SK-N-SH (cell line): Measurements from ENCODE around the gene MAP2K4. TPM values are rescaled to one million over a fixed set of nuclear protein-coding genes. Genes with fewer than 3 reads are reported as not detected.

Experiments
- CTCF ChIA-PET: fragments of 300-600, 350-600 bp; formaldehyde crosslinking; extraction: SDS; loops from one replicate; lab custom pipeline; 2021; lab: Yijun Ruan, JAX
- POLR2A ChIA-PET: fragments of 350-600 bp; sonication (Branson Sonifier 250); formaldehyde crosslinking; extraction: SDS; loops from one replicate; lab custom pipeline; 2020; ENCODE audit warnings: antibody characterized with exemption, inconsistent platforms; lab: Yijun Ruan, JAX
- DNase-seq: peaks from one replicate; pipeline ENCODE4 v3.0.0; 2012
- H2AFZ ChIP-seq: fragments of 200-600 bp; sonication (generic); 2 replicates; pipeline ENCODE4 v1.8.1; 2016; ENCODE audit warnings: antibody characterized with exemption, mild to moderate bottlenecking, low read depth
- H3F3A ChIP-seq: fragments of 200-600 bp; sonication (generic); replicated peaks from 2 replicates; pipeline ENCODE3; 2016; ENCODE audit warnings: antibody characterized with exemption, mild to moderate bottlenecking; ENCODE audit not compliant: insufficient read depth
- H3K27ac ChIP-seq, 2 experiments: fragments of 200-500 bp in 1 of 2; fragments of 200-600 bp in 1 of 2; sonication (Bioruptor generic) in 1 of 2; sonication (generic), shearing (Covaris generic) in 1 of 2; 2 replicates each; pipeline versions ENCODE4 v1.5.1 to v1.6.1; 2014 to 2016; ENCODE audit warnings: low read depth in 2 of 2, inconsistent platforms in 1 of 2, low read length in 1 of 2, mild to moderate bottlenecking in 1 of 2, mixed read lengths in 1 of 2
- H3K27me3 ChIP-seq: fragments of 200-600 bp; sonication (generic), shearing (Covaris generic); 2 replicates; pipeline ENCODE4 v1.6.1; 2016; ENCODE audit warnings: mixed run types; ENCODE audit not compliant: insufficient read depth
- H3K36me3 ChIP-seq, 2 experiments: fragments of 200-500 bp in 1 of 2; fragments of 200-600 bp in 1 of 2; sonication (Bioruptor generic) in 1 of 2; sonication (generic) in 1 of 2; replicated peaks in 1 of 2; 2 replicates each; pipeline versions ENCODE3 to v1.5.1; 2014 to 2016; ENCODE audit warnings: low read length in 1 of 2, mild to moderate bottlenecking in 1 of 2; ENCODE audit not compliant: insufficient read depth in 2 of 2, control insufficient read depth in 1 of 2
- H3K4me1 ChIP-seq, 2 experiments: fragments of 200-500 bp in 1 of 2; fragments of 200-600 bp in 1 of 2; sonication (Bioruptor generic) in 1 of 2; sonication (generic), shearing (Covaris generic) in 1 of 2; 2 replicates each; pipeline versions ENCODE4 v1.5.1 to v1.6.1; 2014 to 2016; ENCODE audit warnings: low read depth in 1 of 2, low read length in 1 of 2, mixed run types in 1 of 2; ENCODE audit not compliant: insufficient read depth in 2 of 2, control insufficient read depth in 1 of 2
- H3K4me2 ChIP-seq: fragments of 200-600 bp; sonication (generic), shearing (Covaris generic); 2 replicates; pipeline ENCODE4 v1.6.1; 2017; ENCODE audit warnings: mixed run types
- H3K4me3 ChIP-seq, 2 experiments: fragments of 200-500 bp in 1 of 2; fragments of 200-600 bp in 1 of 2; sonication (Bioruptor generic) in 1 of 2; sonication (generic), shearing (Covaris generic) in 1 of 2; 2 replicates each; pipeline versions ENCODE4 v1.5.1 to v1.8.1; 2014 to 2016; ENCODE audit warnings: low read depth in 2 of 2, inconsistent platforms in 1 of 2, low read length in 1 of 2, mild to moderate bottlenecking in 1 of 2, mixed read lengths in 1 of 2, moderate library complexity in 1 of 2
- H3K79me2 ChIP-seq: fragments of 200-600 bp; sonication (generic); 2 replicates; pipeline ENCODE4 v1.8.1; 2017; ENCODE audit warnings: mild to moderate bottlenecking; ENCODE audit not compliant: insufficient read depth
- H3K9ac ChIP-seq: fragments of 200-600 bp; sonication (generic); 2 replicates; pipeline ENCODE4 v1.6.1; 2017; ENCODE audit warnings: mixed run types
- H3K9me2 ChIP-seq: fragments of 200-600 bp; sonication (generic); 2 replicates; pipeline ENCODE4 v1.6.1; 2017; ENCODE audit warnings: mixed run types
- H3K9me3 ChIP-seq: fragments of 200-600 bp; sonication (generic); 2 replicates; pipeline ENCODE4 v1.6.1; 2017; ENCODE audit warnings: mixed run types, mild to moderate bottlenecking, moderate library complexity
- H4K20me1 ChIP-seq: fragments of 200-600 bp; sonication (generic); 2 replicates; pipeline ENCODE4 v1.6.1; 2017; ENCODE audit warnings: mild to moderate bottlenecking, mixed run types; ENCODE audit not compliant: insufficient read depth
- CHD2 ChIP-seq: fragments of 150-350 bp; IDR thresholded peaks from 2 replicates; pipeline ENCODE4 v1.6.1; 2018; ENCODE audit warnings: low read length; ENCODE audit not compliant: partially characterized antibody
- ELF1 ChIP-seq: IDR thresholded peaks from 2 replicates; pipeline ENCODE4 v1.4.0; 2012
- EP300 ChIP-seq, 2 experiments: IDR thresholded peaks; 2 replicates each; pipeline versions ENCODE4 v1.4.0 to v1.6.1; 2012; ENCODE audit warnings: borderline replicate concordance in 1 of 2, low read depth in 1 of 2, low read length in 1 of 2
- FOXJ3 ChIP-seq: sonication (generic); formaldehyde crosslinking; IDR thresholded peaks from 2 replicates; pipeline ENCODE4 v1.5.1; 2020; ENCODE audit warnings: mild to moderate bottlenecking, missing genetic modification reagents
- GABPA ChIP-seq: IDR thresholded peaks from 2 replicates; pipeline ENCODE4 v1.4.0; 2012; ENCODE audit warnings: low read depth, mild to moderate bottlenecking
- MEF2A ChIP-seq: IDR thresholded peaks from 2 replicates; pipeline ENCODE4 v1.4.0; 2012; ENCODE audit warnings: low read depth, borderline replicate concordance
- MXI1 ChIP-seq: IDR thresholded peaks from 2 replicates; pipeline ENCODE4 v1.6.1; 2012; ENCODE audit warnings: mild to moderate bottlenecking, low read depth, low read length, improper control_type of control experiment
- NFIC ChIP-seq: IDR thresholded peaks from 2 replicates; pipeline ENCODE4 v1.4.0; 2012; ENCODE audit warnings: borderline replicate concordance
- RAD21 ChIP-seq: IDR thresholded peaks from 2 replicates; pipeline ENCODE4 v1.6.1; 2012; ENCODE audit warnings: mild to moderate bottlenecking, low read length
- RCOR1 ChIP-seq: fragments of 150-350 bp; IDR thresholded peaks from 2 replicates; pipeline ENCODE4 v1.6.1; 2017; ENCODE audit warnings: antibody characterized with exemption, low read length
- RFX5 ChIP-seq: IDR thresholded peaks from 2 replicates; pipeline ENCODE4 v1.6.1; 2012; ENCODE audit warnings: mild to moderate bottlenecking, improper control_type of control experiment, low read length
- RXRA ChIP-seq: IDR thresholded peaks from 2 replicates; pipeline ENCODE4 v1.4.0; 2012; ENCODE audit warnings: low read depth, mild to moderate bottlenecking, borderline replicate concordance
- SMC3 ChIP-seq: IDR thresholded peaks from 2 replicates; pipeline ENCODE4 v1.6.1; 2012; ENCODE audit warnings: low read depth, low read length, improper control_type of control experiment
- TEAD4 ChIP-seq: IDR thresholded peaks from 2 replicates; pipeline ENCODE4 v1.4.0; 2012; ENCODE audit warnings: mild to moderate bottlenecking, borderline replicate concordance; ENCODE audit not compliant: insufficient read depth
- WGBS: methylation state at CpG from one replicate; pipeline ENCODE4 v1.1.6; 2017; ENCODE audit warnings: low lambda C conversion rate; 5-methylcytosine and 5-hydroxymethylcytosine counted together
- polyA plus RNA-seq, 3 experiments: library from polyadenylated mRNA; depleted of rRNA; stranded (reverse); fragments of >200 nt; gene quantifications; 2 replicates each; pipeline ENCODE4 v1.2.3, GENCODE V29; 2012
- TF ChIP-seq, protein P1 (sequence below): fragments of 200-600 bp; sonication (generic); IDR thresholded peaks from 2 replicates; pipeline ENCODE4 v1.6.1; 2017; ENCODE audit warnings: antibody characterized with exemption, mild to moderate bottlenecking, moderate library complexity
- TF ChIP-seq, protein P2 (sequence below): IDR thresholded peaks from 2 replicates; pipeline ENCODE4 v1.4.0; 2012; ENCODE audit warnings: low read depth, borderline replicate concordance
- TF ChIP-seq, protein P3 (sequence below): IDR thresholded peaks from 2 replicates; pipeline ENCODE4 v1.4.0; 2012; ENCODE audit warnings: low read depth, borderline replicate concordance
- TF ChIP-seq, protein P4 (sequence below): IDR thresholded peaks from 2 replicates; pipeline ENCODE4 v1.4.0; 2012; ENCODE audit warnings: low read depth

Gene MAP2K4
- polyA plus RNA-seq, 1 of the 3 experiments (the other 2 are of a cell fraction): 10.6 TPM

DNA sequence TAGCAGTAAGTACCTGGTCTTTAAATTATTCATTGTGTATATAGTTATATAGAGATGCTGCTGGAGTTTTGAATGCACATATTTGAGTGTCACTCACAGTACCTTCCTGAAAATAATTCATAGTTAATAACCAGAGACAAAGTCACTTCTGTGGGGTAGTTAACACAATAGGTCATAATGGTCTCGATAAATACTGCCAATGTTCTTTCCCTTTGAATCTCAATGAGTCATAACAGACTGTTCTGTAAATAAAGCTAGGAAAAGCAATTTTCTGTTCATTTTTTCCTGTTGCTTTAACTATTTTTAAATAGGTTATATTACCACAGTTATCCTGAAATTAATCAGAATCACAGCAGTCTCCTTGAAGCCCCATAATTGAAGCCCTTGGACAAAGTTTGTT, 87.2 kb downstream of the MAP2K4 start:
- 69% methylated on average over 1 of the region's 1 CpG for WGBS
- Histone ChIP-seq H3K36me3 (peaks cover 17 to 26% of the 10 kb centered on the region in 2 experiments), H3K9me2 (peaks cover 4% of the 10 kb centered on the region; the same call in 1 of the 2 replicates)
- TF ChIP-seq FOXJ3 (CRISPR knock-in tag): no peak
- no peak for TF ChIP-seq RFX5
- no peak for TF ChIP-seq EP300 (IDR thresholded peaks at IDR 0.05; ENCODE audit: borderline replicate concordance in 1 of 2, low read depth in 1 of 2, low read length in 1 of 2)
- no peak for TF ChIP-seq RAD21
- no peak for TF ChIP-seq RCOR1
- no peak for TF ChIP-seq ELF1
- no peak for TF ChIP-seq CHD2
- TF ChIP-seq, protein P1, sequence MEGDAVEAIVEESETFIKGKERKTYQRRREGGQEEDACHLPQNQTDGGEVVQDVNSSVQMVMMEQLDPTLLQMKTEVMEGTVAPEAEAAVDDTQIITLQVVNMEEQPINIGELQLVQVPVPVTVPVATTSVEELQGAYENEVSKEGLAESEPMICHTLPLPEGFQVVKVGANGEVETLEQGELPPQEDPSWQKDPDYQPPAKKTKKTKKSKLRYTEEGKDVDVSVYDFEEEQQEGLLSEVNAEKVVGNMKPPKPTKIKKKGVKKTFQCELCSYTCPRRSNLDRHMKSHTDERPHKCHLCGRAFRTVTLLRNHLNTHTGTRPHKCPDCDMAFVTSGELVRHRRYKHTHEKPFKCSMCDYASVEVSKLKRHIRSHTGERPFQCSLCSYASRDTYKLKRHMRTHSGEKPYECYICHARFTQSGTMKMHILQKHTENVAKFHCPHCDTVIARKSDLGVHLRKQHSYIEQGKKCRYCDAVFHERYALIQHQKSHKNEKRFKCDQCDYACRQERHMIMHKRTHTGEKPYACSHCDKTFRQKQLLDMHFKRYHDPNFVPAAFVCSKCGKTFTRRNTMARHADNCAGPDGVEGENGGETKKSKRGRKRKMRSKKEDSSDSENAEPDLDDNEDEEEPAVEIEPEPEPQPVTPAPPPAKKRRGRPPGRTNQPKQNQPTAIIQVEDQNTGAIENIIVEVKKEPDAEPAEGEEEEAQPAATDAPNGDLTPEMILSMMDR: no peak
- TF ChIP-seq SMC3: no peak
- TF ChIP-seq, protein P2, sequence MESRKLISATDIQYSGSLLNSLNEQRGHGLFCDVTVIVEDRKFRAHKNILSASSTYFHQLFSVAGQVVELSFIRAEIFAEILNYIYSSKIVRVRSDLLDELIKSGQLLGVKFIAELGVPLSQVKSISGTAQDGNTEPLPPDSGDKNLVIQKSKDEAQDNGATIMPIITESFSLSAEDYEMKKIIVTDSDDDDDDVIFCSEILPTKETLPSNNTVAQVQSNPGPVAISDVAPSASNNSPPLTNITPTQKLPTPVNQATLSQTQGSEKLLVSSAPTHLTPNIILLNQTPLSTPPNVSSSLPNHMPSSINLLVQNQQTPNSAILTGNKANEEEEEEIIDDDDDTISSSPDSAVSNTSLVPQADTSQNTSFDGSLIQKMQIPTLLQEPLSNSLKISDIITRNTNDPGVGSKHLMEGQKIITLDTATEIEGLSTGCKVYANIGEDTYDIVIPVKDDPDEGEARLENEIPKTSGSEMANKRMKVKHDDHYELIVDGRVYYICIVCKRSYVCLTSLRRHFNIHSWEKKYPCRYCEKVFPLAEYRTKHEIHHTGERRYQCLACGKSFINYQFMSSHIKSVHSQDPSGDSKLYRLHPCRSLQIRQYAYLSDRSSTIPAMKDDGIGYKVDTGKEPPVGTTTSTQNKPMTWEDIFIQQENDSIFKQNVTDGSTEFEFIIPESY: no peak
- no peak for TF ChIP-seq NFIC
- TF ChIP-seq MXI1: no peak
- TF ChIP-seq, protein P3, sequence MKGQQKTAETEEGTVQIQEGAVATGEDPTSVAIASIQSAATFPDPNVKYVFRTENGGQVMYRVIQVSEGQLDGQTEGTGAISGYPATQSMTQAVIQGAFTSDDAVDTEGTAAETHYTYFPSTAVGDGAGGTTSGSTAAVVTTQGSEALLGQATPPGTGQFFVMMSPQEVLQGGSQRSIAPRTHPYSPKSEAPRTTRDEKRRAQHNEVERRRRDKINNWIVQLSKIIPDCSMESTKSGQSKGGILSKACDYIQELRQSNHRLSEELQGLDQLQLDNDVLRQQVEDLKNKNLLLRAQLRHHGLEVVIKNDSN: no peak
- no peak for TF ChIP-seq MEF2A
- no peak for TF ChIP-seq RXRA
- TF ChIP-seq TEAD4: no peak
- no peak for TF ChIP-seq GABPA
- TF ChIP-seq, protein P4, sequence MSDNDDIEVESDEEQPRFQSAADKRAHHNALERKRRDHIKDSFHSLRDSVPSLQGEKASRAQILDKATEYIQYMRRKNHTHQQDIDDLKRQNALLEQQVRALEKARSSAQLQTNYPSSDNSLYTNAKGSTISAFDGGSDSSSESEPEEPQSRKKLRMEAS: no peak
- TF ChIP-seq, all 33 proteins: peak for 0
- Histone ChIP-seq H3K4me1 (peaks cover 0 to 27% of the 10 kb centered on the region in 2 experiments; a peak in 3 of 4 replicates), H3K27ac (no peak overlapping the region), H3F3A (no peaks in the 10 kb centered on the region), H3K4me2 (no peak overlapping the region), H3K4me3 (no peak overlapping the region), H3K9me3 (no peaks in the 10 kb centered on the region), H4K20me1 (no peaks in the 10 kb centered on the region), H3K27me3 (no peaks in the 10 kb centered on the region), H3K9ac (no peak overlapping the region), H2AFZ (no peak overlapping the region), H3K79me2 (peaks cover 13% of the 10 kb centered on the region; the same call in 1 of the 2 replicates)
- CTCF ChIA-PET: interaction anchor here (1.4 kb wide), 1 partner anchor 35 kb away, joined by 3 read pairs; no protein-coding TSS in a partner anchor
- DNase-seq: no peak
- POLR2A ChIA-PET: interaction anchor here (1.3 kb wide), 1 partner anchor 110 kb away, joined by 3 read pairs; the partner anchor contains the start of gene ZNF18
